IMR-90 (cell line): ENCODE data around the gene HRH4. TPM values are rescaled to one million over a fixed set of nuclear protein-coding genes. Genes with fewer than 3 reads are reported as not detected.

Source experiments
- ATAC-seq: fragments of 200-7000 bp; cut with Tn5 transposase; 2 replicates; pipeline ENCODE4 v1.9.1; 2020; ENCODE audit warnings: low read depth, mild to moderate bottlenecking, moderate library complexity
- BruUV-seq: library from RNA; stranded (reverse); fragments of 400-500 nt; replicated peaks from 2 replicates; lab custom pipeline; 2021; lab: Mats Ljungman, UMichigan
- CTCF ChIA-PET: fragments of 300-600 bp; formaldehyde crosslinking; extraction: SDS; loops from one replicate; lab custom pipeline; 2021; ENCODE audit warnings: antibody characterized with exemption; lab: Yijun Ruan, JAX
- POLR2A ChIA-PET: fragments of 300-600 bp; sonication (Branson Sonifier 250); formaldehyde crosslinking; loops from one replicate; lab custom pipeline; 2022; ENCODE audit warnings: antibody characterized with exemption; ENCODE audit not compliant: unreplicated experiment; lab: Charles Lee
- DNase-seq: peaks from one replicate; pipeline ENCODE4 v3.0.0; 2013
- H2AFZ ChIP-seq: replicated peaks from 2 replicates; pipeline ENCODE3; 2013; ENCODE audit warnings: low read length, mild to moderate bottlenecking; ENCODE audit not compliant: poor library complexity
- H2AK5ac ChIP-seq: 2 replicates; pipeline ENCODE4 v1.6.1; 2013; ENCODE audit warnings: low read depth, low read length, inconsistent platforms
- H2AK9ac ChIP-seq: replicated peaks from 2 replicates; pipeline ENCODE3; 2013; ENCODE audit warnings: mild to moderate bottlenecking, low read depth, low read length, moderate library complexity; ENCODE audit not compliant: poor library complexity
- H2BK120ac ChIP-seq: 2 replicates; pipeline ENCODE4 v1.6.1; 2013; ENCODE audit warnings: low read depth, low read length, inconsistent platforms
- H2BK15ac ChIP-seq: 3 replicates; pipeline ENCODE4 v1.6.1; 2013; ENCODE audit warnings: low read depth, low read length, inconsistent platforms
- H2BK20ac ChIP-seq: 2 replicates; pipeline ENCODE4 v1.6.1; 2013; ENCODE audit warnings: low read depth, mild to moderate bottlenecking, inconsistent platforms, low read length, moderate library complexity
- H2BK5ac ChIP-seq: 2 replicates; pipeline ENCODE4 v1.6.1; 2013; ENCODE audit warnings: mild to moderate bottlenecking, low read depth, low read length, inconsistent platforms; ENCODE audit not compliant: poor library complexity, severe bottlenecking
- H3K14ac ChIP-seq: replicated peaks from 2 replicates; pipeline ENCODE4 v1.6.1; 2013; ENCODE audit warnings: low read depth, low read length, inconsistent platforms
- H3K18ac ChIP-seq: 2 replicates; pipeline ENCODE4 v1.6.1; 2013; ENCODE audit warnings: low read depth, low read length, control low read depth
- H3K23ac ChIP-seq: 2 replicates; pipeline ENCODE4 v1.6.1; 2013; ENCODE audit warnings: low read depth, low read length, inconsistent platforms
- H3K27ac ChIP-seq: 2 replicates; pipeline ENCODE4 v1.5.1; 2013; ENCODE audit warnings: mild to moderate bottlenecking, control low read depth, low read length; ENCODE audit not compliant: insufficient read depth
- H3K27me3 ChIP-seq: 2 replicates; pipeline ENCODE4 v1.6.1; 2013; ENCODE audit warnings: low read length; ENCODE audit not compliant: control insufficient read depth, insufficient read depth
- H3K36me3 ChIP-seq: 2 replicates; pipeline ENCODE4 v1.6.1; 2013; ENCODE audit warnings: low read length, mixed read lengths; ENCODE audit not compliant: control insufficient read depth, insufficient read depth
- H3K4ac ChIP-seq: 2 replicates; pipeline ENCODE4 v1.6.1; 2013; ENCODE audit warnings: low read depth, low read length, inconsistent platforms
- H3K4me1 ChIP-seq: 2 replicates; pipeline ENCODE4 v1.6.1; 2013; ENCODE audit warnings: low read length, mixed read lengths; ENCODE audit not compliant: control insufficient read depth, insufficient read depth
- H3K4me2 ChIP-seq: 2 replicates; pipeline ENCODE4 v1.6.1; 2013; ENCODE audit warnings: low read depth, mild to moderate bottlenecking, control low read depth, low read length, moderate library complexity
- H3K4me3 ChIP-seq: 2 replicates; pipeline ENCODE4 v1.5.1; 2013; ENCODE audit warnings: low read depth, mild to moderate bottlenecking, control low read depth, low read length, moderate library complexity; ENCODE audit not compliant: insufficient read depth
- H3K56ac ChIP-seq: 2 replicates; pipeline ENCODE4 v1.6.1; 2013; ENCODE audit warnings: low read length, inconsistent platforms; ENCODE audit not compliant: insufficient read depth; ENCODE audit errors: extremely low read depth
- H3K79me1 ChIP-seq, 2 experiments: 2 replicates each; pipeline ENCODE4 v1.6.1; 2013; ENCODE audit warnings: low read length in 2 of 2, inconsistent platforms in 1 of 2, low read depth in 1 of 2
- H3K9ac ChIP-seq: 2 replicates; pipeline ENCODE4 v1.6.1; 2013; ENCODE audit warnings: low read depth, low read length, control low read depth
- H3K9me1 ChIP-seq: 2 replicates; pipeline ENCODE4 v1.6.1; 2013; ENCODE audit warnings: low read length, inconsistent platforms; ENCODE audit not compliant: insufficient read depth
- H3K9me3 ChIP-seq: 2 replicates; pipeline ENCODE4 v1.6.1; 2013; ENCODE audit warnings: low read length; ENCODE audit not compliant: control insufficient read depth, insufficient read depth
- H4K20me1 ChIP-seq: 2 replicates; pipeline ENCODE4 v1.6.1; 2013; ENCODE audit warnings: low read length, inconsistent platforms; ENCODE audit not compliant: insufficient read depth
- H4K5ac ChIP-seq: 2 replicates; pipeline ENCODE4 v1.6.1; 2013; ENCODE audit warnings: mild to moderate bottlenecking, low read depth, low read length, control low read depth
- H4K8ac ChIP-seq, 2 experiments: 2 replicates each; pipeline ENCODE4 v1.6.1; 2013; ENCODE audit warnings: low read depth in 2 of 2, low read length in 2 of 2, control low read depth in 1 of 2, inconsistent platforms in 1 of 2
- H4K91ac ChIP-seq: 2 replicates; pipeline ENCODE4 v1.6.1; 2013; ENCODE audit warnings: low read depth, low read length, inconsistent platforms; ENCODE audit not compliant: insufficient read depth
- BHLHE40 ChIP-seq: fragments of 150-350 bp; IDR thresholded peaks from 2 replicates; pipeline ENCODE4 v1.6.1; 2016; ENCODE audit warnings: mild to moderate bottlenecking, low read depth, low read length
- CEBPB ChIP-seq: IDR thresholded peaks from 2 replicates; pipeline ENCODE4 v1.6.1; 2012; ENCODE audit warnings: low read depth, low read length, improper control_type of control experiment
- CHD1 ChIP-seq: IDR thresholded peaks from 2 replicates; pipeline ENCODE4 v1.6.1; 2012; ENCODE audit warnings: low read depth, low read length, improper control_type of control experiment
- ELK1 ChIP-seq: fragments of 150-350 bp; IDR thresholded peaks from 2 replicates; pipeline ENCODE4 v1.6.1; 2016; ENCODE audit warnings: low read depth, mild to moderate bottlenecking, low read length, moderate library complexity, borderline replicate concordance
- FOS ChIP-seq: fragments of 150-350 bp; IDR thresholded peaks from 2 replicates; pipeline ENCODE4 v1.6.1; 2016; ENCODE audit warnings: low read depth, low read length
- MAFK ChIP-seq: IDR thresholded peaks from 2 replicates; pipeline ENCODE4 v1.6.1; 2012; ENCODE audit warnings: low read depth, low read length, improper control_type of control experiment
- MAZ ChIP-seq: IDR thresholded peaks from 2 replicates; pipeline ENCODE4 v1.6.1; 2012; ENCODE audit warnings: low read depth, mild to moderate bottlenecking, low read length, improper control_type of control experiment, moderate library complexity, borderline replicate concordance
- MXI1 ChIP-seq: IDR thresholded peaks from 2 replicates; pipeline ENCODE4 v1.6.1; 2012; ENCODE audit warnings: low read depth, mild to moderate bottlenecking, low read length, moderate library complexity, borderline replicate concordance
- NFE2L2 ChIP-seq: fragments of 150-350 bp; IDR thresholded peaks from 2 replicates; pipeline ENCODE4 v1.6.1; 2016; ENCODE audit warnings: low read depth, mild to moderate bottlenecking, low read length
- POLR2A ChIP-seq: IDR thresholded peaks from 2 replicates; pipeline ENCODE4 v1.6.1; 2012; ENCODE audit warnings: mild to moderate bottlenecking, low read depth, low read length
- RAD21 ChIP-seq: IDR thresholded peaks from 2 replicates; pipeline ENCODE4 v1.6.1; 2012; ENCODE audit warnings: low read length, improper control_type of control experiment
- RCOR1 ChIP-seq: IDR thresholded peaks from 2 replicates; pipeline ENCODE4 v1.6.1; 2012; ENCODE audit warnings: mild to moderate bottlenecking, low read length, improper control_type of control experiment; ENCODE audit not compliant: insufficient replicate concordance
- RFX5 ChIP-seq: IDR thresholded peaks from 2 replicates; pipeline ENCODE4 v1.8.0; 2012; ENCODE audit warnings: low read depth, mild to moderate bottlenecking, low read length, moderate library complexity
- SMC3 ChIP-seq: fragments of 150-350 bp; IDR thresholded peaks from 2 replicates; pipeline ENCODE4 v1.6.1; 2016; ENCODE audit warnings: low read depth, mild to moderate bottlenecking, antibody characterized with exemption, low read length, moderate library complexity
- WGBS, 2 experiments: methylation state at CpG; one replicate each; pipeline versions ENCODE4 v1.1.5 to v1.1.7; 2013; ENCODE audit warnings: missing lambda C conversion rate in 2 of 2; ENCODE audit not compliant: insufficient read length in 1 of 2; ENCODE audit errors: extremely low coverage in 2 of 2; 5-methylcytosine and 5-hydroxymethylcytosine counted together
- dilution Hi-C: fragments of 300-500 bp; cut with HindIII; formaldehyde crosslinking; loops from one replicate; pipeline ENCODE4 v1.14.3; 2018; ENCODE audit warnings: low sequenced_read_pairs; ENCODE audit not compliant: unreplicated experiment
- in situ Hi-C: fragments of 300-500 bp; cut with MboI; formaldehyde crosslinking; loops from 3 replicates; pipeline ENCODE4 v1.14.3; 2019; ENCODE audit warnings: low sequenced_read_pairs, inconsistent platforms, mixed read lengths
- intact Hi-C: fragments of 100-400 bp; cut with micrococcal nuclease; formaldehyde crosslinking; loops from 2 replicates; pipeline ENCODE4 v1.10.0; 2022
- polyA plus RNA-seq, 3 experiments: library from polyadenylated mRNA; depleted of rRNA; stranded (reverse); fragments of >200 nt; gene quantifications; 2 replicates each; pipeline ENCODE4 v1.2.3, GENCODE V29; 2012; ENCODE audit warnings: low replicate concordance in 1 of 3
- total RNA-seq: library from RNA; depleted of rRNA; stranded (reverse); fragments of >200 nt; gene quantifications from 2 replicates; pipeline ENCODE4 v1.2.3, GENCODE V29; 2012
- TF ChIP-seq, protein P1 (sequence below): conservative IDR thresholded peaks from 2 replicates; pipeline ENCODE4 v1.5.1; 2012; ENCODE audit warnings: mild to moderate bottlenecking, low read depth, low read length, improper control_type of control experiment
- TF ChIP-seq, protein P2 (sequence below): fragments of 150-350 bp; IDR thresholded peaks from 2 replicates; pipeline ENCODE4 v1.6.1; 2017; ENCODE audit warnings: mild to moderate bottlenecking, antibody characterized with exemption, low read length, low read depth

Gene HRH4
- total and polyA plus RNA-seq, 2 of the 4 experiments (the other 2 are of a cell fraction) = not detected

DNA sequence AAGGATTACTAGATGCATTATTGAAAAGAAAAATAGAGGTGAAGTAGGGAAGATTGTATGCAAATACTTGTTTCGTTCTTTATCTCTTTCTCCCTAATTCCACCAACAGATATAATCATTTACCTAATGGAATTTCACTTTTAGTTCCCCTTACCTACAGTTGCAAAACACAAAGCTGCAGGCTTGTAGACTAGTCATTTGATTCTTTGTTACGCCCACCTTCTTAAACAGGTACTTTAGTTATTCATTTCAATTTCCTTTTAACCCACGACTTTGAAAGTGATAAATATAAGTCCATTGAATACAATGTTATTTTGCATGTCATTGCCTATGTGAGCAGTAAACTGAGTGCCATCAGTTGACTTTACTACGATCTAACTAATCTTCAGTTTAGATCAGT, 3.9 kb upstream of the HRH4 start:
- Histone ChIP-seq H3K79me1 (no peaks in the 10 kb centered on the region), H3K9me3 (no peaks in the 10 kb centered on the region), H2AFZ (no peak overlapping the region), H3K14ac (no peak overlapping the region), H2BK5ac (no peak overlapping the region), H3K36me3 (peaks cover 4% of the 10 kb centered on the region; the same call in 1 of the 2 replicates), H3K9ac (no peak overlapping the region), H3K56ac (no peak overlapping the region), H3K23ac (no peak overlapping the region), H2AK9ac (no peak overlapping the region), H3K27ac (no peak overlapping the region), H3K4me1 (no peaks in the 10 kb centered on the region), H4K20me1 (no peaks in the 10 kb centered on the region), H4K8ac (no peak overlapping the region), H2BK120ac (no peak overlapping the region), H3K27me3 (no peaks in the 10 kb centered on the region), H2AK5ac (no peak overlapping the region), H3K9me1 (no peaks in the 10 kb centered on the region), H3K18ac (no peak overlapping the region), H3K4ac (no peak overlapping the region), H2BK15ac (no peak overlapping the region), H2BK20ac (no peak overlapping the region), H3K4me3 (no peak overlapping the region), H3K4me2 (no peak overlapping the region), H4K91ac (no peak overlapping the region), H4K5ac (no peak overlapping the region)
- dilution Hi-C loops = no loop called here
- BruUV-seq = no TSS peak
- ChIA-PET POLR2A (no interaction called here), CTCF (no interaction called here)
- ATAC-seq (no peak), DNase-seq (no peak)
- TF ChIP-seq BHLHE40 = no peak
- no peak for TF ChIP-seq MAZ
- no peak for TF ChIP-seq RCOR1
- no peak for TF ChIP-seq POLR2A
- no peak for TF ChIP-seq RFX5
- no peak for TF ChIP-seq CEBPB
- TF ChIP-seq MAFK = no peak
- TF ChIP-seq, protein P1, sequence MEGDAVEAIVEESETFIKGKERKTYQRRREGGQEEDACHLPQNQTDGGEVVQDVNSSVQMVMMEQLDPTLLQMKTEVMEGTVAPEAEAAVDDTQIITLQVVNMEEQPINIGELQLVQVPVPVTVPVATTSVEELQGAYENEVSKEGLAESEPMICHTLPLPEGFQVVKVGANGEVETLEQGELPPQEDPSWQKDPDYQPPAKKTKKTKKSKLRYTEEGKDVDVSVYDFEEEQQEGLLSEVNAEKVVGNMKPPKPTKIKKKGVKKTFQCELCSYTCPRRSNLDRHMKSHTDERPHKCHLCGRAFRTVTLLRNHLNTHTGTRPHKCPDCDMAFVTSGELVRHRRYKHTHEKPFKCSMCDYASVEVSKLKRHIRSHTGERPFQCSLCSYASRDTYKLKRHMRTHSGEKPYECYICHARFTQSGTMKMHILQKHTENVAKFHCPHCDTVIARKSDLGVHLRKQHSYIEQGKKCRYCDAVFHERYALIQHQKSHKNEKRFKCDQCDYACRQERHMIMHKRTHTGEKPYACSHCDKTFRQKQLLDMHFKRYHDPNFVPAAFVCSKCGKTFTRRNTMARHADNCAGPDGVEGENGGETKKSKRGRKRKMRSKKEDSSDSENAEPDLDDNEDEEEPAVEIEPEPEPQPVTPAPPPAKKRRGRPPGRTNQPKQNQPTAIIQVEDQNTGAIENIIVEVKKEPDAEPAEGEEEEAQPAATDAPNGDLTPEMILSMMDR = no peak
- no peak for TF ChIP-seq SMC3
- no peak for TF ChIP-seq NFE2L2
- no peak for TF ChIP-seq MXI1
- no peak for TF ChIP-seq RAD21
- no peak for TF ChIP-seq ELK1
- no peak for TF ChIP-seq FOS
- TF ChIP-seq, protein P2, sequence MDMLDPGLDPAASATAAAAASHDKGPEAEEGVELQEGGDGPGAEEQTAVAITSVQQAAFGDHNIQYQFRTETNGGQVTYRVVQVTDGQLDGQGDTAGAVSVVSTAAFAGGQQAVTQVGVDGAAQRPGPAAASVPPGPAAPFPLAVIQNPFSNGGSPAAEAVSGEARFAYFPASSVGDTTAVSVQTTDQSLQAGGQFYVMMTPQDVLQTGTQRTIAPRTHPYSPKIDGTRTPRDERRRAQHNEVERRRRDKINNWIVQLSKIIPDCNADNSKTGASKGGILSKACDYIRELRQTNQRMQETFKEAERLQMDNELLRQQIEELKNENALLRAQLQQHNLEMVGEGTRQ = no peak
- no peak for TF ChIP-seq CHD1
- WGBS, 2 experiments = no CpG with 5 or more reads among the region's 4 CpGs
- intact Hi-C loops = no loop called here
- in situ Hi-C loops = no loop called here
